K562 (cell line): ENCODE measurements around the gene FAM200A. TPM values are rescaled to one million over a fixed set of nuclear protein-coding genes. Genes with fewer than 3 reads are reported as not detected.

Source experiments
- CREM ChIP-seq: IDR thresholded peaks from 2 replicates; pipeline ENCODE4 v1.6.1; 2014; ENCODE audit warnings: antibody characterized with exemption, low read depth
- E2F5 ChIP-seq: sonication (generic); formaldehyde crosslinking; IDR thresholded peaks from 2 replicates; pipeline ENCODE4 v1.8.0; 2022; ENCODE audit warnings: mild to moderate bottlenecking, missing genetic modification reagents
- HDGF ChIP-seq: fragments of 450-650 bp; IDR thresholded peaks from 2 replicates; pipeline ENCODE4 v1.6.1; 2016
- KDM1A ChIP-seq, 2 experiments: fragments of 450-650 bp; IDR thresholded peaks; 2 replicates each; pipeline ENCODE4 v1.6.1; 2016; ENCODE audit warnings: mild to moderate bottlenecking in 2 of 2
- MEF2D ChIP-seq: conservative IDR thresholded peaks from 2 replicates; pipeline ENCODE4 v1.6.1; 2016; ENCODE audit warnings: low read depth, missing genetic modification characterization, missing compliant biosample characterization
- PHB2 ChIP-seq: fragments of 450-650 bp; IDR thresholded peaks from 2 replicates; pipeline ENCODE4 v1.6.1; 2017; ENCODE audit warnings: low read depth
- SAP30 ChIP-seq: fragments of 200-600 bp; sonication (generic); IDR thresholded peaks from 2 replicates; pipeline ENCODE4 v1.6.1; 2012; ENCODE audit warnings: borderline replicate concordance, low read depth, mild to moderate bottlenecking, moderate library complexity, low read length, control low read depth, inconsistent platforms; ENCODE audit not compliant: insufficient read depth, poor library complexity, severe bottlenecking
- SIN3B ChIP-seq: fragments of 450-650 bp; IDR thresholded peaks from 2 replicates; pipeline ENCODE4 v1.6.1; 2017; ENCODE audit warnings: low read depth, mild to moderate bottlenecking, moderate library complexity
- TSC22D4 ChIP-seq: fragments of 450-650 bp; IDR thresholded peaks from 2 replicates; pipeline ENCODE4 v1.6.1; 2016; ENCODE audit warnings: missing genetic modification characterization, missing biosample characterization, control low read depth
- XRCC4 ChIP-seq: IDR thresholded peaks from one replicate; pipeline ENCODE4 v1.6.1; 2011; ENCODE audit not compliant: insufficient read depth, insufficient read length; ENCODE audit errors: extremely low read depth
- ZBTB1 ChIP-seq: sonication (generic); formaldehyde crosslinking; IDR thresholded peaks from 2 replicates; pipeline ENCODE4 v1.8.1; 2023; ENCODE audit warnings: missing genetic modification reagents, low read depth, mild to moderate bottlenecking, borderline replicate concordance
- ZBTB12 ChIP-seq: fragments of 250-450 bp; sonication (Bioruptor Pico); IDR thresholded peaks from 2 replicates; pipeline ENCODE4 v1.4.0; 2020
- ZEB2 ChIP-seq: fragments of 450-650 bp; IDR thresholded peaks from 2 replicates; pipeline ENCODE4 v1.6.1; 2016
- ZNF124 ChIP-seq: sonication (generic); formaldehyde crosslinking; IDR thresholded peaks from 2 replicates; pipeline ENCODE4 v1.8.1; 2022; ENCODE audit warnings: missing genetic modification reagents
- ZNF140 ChIP-seq: fragments of 250-450 bp; sonication (Bioruptor Pico); IDR thresholded peaks from 2 replicates; pipeline ENCODE4 v1.8.0; 2021; ENCODE audit warnings: moderate library complexity, mild to moderate bottlenecking, inconsistent platforms
- ZNF174 ChIP-seq: fragments of 250-450 bp; sonication (Bioruptor Pico); IDR thresholded peaks from 2 replicates; pipeline ENCODE4 v1.4.0; 2020; ENCODE audit warnings: mild to moderate bottlenecking
- ZNF780A ChIP-seq: fragments of 250-450 bp; sonication (Bioruptor Pico); IDR thresholded peaks from 2 replicates; pipeline ENCODE4 v1.5.0; 2021; ENCODE audit warnings: mild to moderate bottlenecking
- polyA plus RNA-seq, 8 experiments: library from polyadenylated mRNA; depleted of rRNA in 4 of 8; stranded (reverse) in 5 of 8; unstranded in 3 of 8; fragments of >200 nt; fragmentation: Nextera tagmentation in 2 of 8; fragmentation: Illumina TruSeq in 1 of 8; extraction: Ambion mirVana in 2 of 8; extraction: Trizol in 1 of 8; gene quantifications; 2 replicates each; pipeline versions ENCODE4 v1.2.1 to v1.2.3, GENCODE V29; 2011 to 2014; ENCODE audit warnings: inconsistent platforms in 1 of 8, missing spikeins in 1 of 8
- total RNA-seq, 7 experiments: library from RNA; depleted of rRNA in 6 of 7; stranded (reverse); fragments of >200 nt in 6 of 7; fragmentation: Illumina TruSeq in 2 of 7; extraction: Trizol in 2 of 7; gene quantifications; 2 replicates each; pipeline versions ENCODE4 v1.2.1 to v1.2.3, GENCODE V29; 2011 to 2021; ENCODE audit warnings: low replicate concordance in 1 of 7
- TF ChIP-seq, protein P1 (sequence below): fragments of 250-450 bp; sonication (Bioruptor Pico); IDR thresholded peaks from 2 replicates; pipeline ENCODE4 v1.8.0; 2022; ENCODE audit warnings: inconsistent platforms, mild to moderate bottlenecking, moderate library complexity, borderline replicate concordance
- TF ChIP-seq, protein P2 (sequence below), 2 experiments: fragments of 450-650 bp in 1 of 2; IDR thresholded peaks; 2 replicates each; pipeline ENCODE4 v1.6.1; 2011 to 2017; ENCODE audit warnings: low read depth in 2 of 2, antibody characterized with exemption in 1 of 2, borderline replicate concordance in 1 of 2, low read length in 1 of 2, mild to moderate bottlenecking in 1 of 2, mixed read lengths in 1 of 2; ENCODE audit not compliant: control insufficient read depth in 1 of 2

FAM200A gene
- total and polyA plus RNA-seq, 9 of the 15 experiments (the other 6 are each of a cell fraction or from before 2014, with no cell fraction given): 3.3 to 11.2 (median 8.3) TPM

DNA sequence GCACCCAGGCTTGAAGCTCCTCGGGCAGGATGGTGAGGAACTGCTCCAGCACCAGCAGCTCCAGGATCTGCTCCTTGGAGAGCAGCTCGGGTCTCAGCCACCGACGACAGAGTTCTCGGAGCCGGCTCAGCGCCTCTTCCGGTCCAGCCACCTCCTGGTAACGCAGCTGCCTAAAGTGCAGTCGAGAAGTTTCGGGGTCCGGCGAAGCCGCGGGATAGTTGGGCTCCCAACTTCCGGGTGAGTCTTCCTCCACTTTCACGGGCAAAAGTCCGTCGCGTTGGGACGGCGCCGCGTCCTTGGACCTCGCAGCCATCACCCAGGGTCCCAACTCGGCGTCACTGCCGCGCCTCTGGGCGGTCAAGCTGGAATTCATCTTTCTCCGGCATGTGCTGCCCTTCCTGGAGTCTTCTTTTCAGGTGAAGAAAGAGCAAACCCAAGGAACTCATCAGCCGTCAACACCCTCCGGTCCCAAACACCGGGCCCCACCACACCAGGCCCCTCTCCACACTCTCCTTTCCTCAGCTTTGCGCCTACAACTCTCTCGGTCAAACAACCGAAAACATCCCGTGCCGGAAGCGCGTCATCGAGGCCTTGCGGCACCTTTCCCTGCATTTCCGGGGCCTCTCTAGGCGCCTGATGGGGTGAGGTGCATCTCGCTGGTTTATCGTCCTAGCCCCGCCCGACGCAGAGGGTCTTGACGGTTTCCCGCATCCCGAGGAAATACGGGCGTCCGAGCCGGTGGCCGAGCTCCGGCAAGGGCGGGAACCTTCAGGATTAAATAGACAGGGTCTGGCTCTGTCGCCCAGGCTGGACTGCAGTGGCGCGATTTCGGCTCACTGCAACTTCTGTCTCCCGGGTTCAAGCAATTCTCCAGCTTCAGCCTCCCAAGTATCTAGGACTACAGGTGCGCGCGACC is 51.9 kb downstream of the FAM200A start, which contains the start of gene ZNF394 (continued):
- no peak for TF ChIP-seq ZNF174
- TF ChIP-seq CREM: peak; percentile 98
- TF ChIP-seq PHB2: no peak
- no peak for TF ChIP-seq ZNF140
- TF ChIP-seq XRCC4: no peak
- TF ChIP-seq, protein P1, sequence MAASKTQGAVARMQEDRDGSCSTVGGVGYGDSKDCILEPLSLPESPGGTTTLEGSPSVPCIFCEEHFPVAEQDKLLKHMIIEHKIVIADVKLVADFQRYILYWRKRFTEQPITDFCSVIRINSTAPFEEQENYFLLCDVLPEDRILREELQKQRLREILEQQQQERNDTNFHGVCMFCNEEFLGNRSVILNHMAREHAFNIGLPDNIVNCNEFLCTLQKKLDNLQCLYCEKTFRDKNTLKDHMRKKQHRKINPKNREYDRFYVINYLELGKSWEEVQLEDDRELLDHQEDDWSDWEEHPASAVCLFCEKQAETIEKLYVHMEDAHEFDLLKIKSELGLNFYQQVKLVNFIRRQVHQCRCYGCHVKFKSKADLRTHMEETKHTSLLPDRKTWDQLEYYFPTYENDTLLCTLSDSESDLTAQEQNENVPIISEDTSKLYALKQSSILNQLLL (CRISPR knock-in tag): no peak
- no peak for TF ChIP-seq ZNF124 (CRISPR knock-in tag)
- TF ChIP-seq HDGF: no peak
- no peak for TF ChIP-seq TSC22D4 (tag)
- TF ChIP-seq E2F5 (CRISPR knock-in tag): no peak
- no peak for TF ChIP-seq ZNF780A (CRISPR knock-in tag)
- TF ChIP-seq ZBTB12 (CRISPR knock-in tag): peak; percentile 91
- TF ChIP-seq, protein P2, sequence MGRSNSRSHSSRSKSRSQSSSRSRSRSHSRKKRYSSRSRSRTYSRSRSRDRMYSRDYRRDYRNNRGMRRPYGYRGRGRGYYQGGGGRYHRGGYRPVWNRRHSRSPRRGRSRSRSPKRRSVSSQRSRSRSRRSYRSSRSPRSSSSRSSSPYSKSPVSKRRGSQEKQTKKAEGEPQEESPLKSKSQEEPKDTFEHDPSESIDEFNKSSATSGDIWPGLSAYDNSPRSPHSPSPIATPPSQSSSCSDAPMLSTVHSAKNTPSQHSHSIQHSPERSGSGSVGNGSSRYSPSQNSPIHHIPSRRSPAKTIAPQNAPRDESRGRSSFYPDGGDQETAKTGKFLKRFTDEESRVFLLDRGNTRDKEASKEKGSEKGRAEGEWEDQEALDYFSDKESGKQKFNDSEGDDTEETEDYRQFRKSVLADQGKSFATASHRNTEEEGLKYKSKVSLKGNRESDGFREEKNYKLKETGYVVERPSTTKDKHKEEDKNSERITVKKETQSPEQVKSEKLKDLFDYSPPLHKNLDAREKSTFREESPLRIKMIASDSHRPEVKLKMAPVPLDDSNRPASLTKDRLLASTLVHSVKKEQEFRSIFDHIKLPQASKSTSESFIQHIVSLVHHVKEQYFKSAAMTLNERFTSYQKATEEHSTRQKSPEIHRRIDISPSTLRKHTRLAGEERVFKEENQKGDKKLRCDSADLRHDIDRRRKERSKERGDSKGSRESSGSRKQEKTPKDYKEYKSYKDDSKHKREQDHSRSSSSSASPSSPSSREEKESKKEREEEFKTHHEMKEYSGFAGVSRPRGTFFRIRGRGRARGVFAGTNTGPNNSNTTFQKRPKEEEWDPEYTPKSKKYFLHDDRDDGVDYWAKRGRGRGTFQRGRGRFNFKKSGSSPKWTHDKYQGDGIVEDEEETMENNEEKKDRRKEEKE (IDR thresholded peaks at IDR 0.05; ENCODE audit: borderline replicate concordance in 1 of 2, control insufficient read depth in 1 of 2, low read depth in 2 of 2, low read length in 1 of 2): no peak
- peak; percentile 59 for TF ChIP-seq ZBTB1
- TF ChIP-seq KDM1A (IDR thresholded peaks at IDR 0.05): no peak
- TF ChIP-seq ZEB2: 0 out of 2 replicates have a peak, but pooled peaks have one; percentile 61
- peak; percentile 89 for TF ChIP-seq SAP30
- TF ChIP-seq MEF2D (tag): no peak
- TF ChIP-seq SIN3B: peak; percentile 90
